ENCODE data around the gene MAMSTR.

Gene MAMSTR

DNA sequence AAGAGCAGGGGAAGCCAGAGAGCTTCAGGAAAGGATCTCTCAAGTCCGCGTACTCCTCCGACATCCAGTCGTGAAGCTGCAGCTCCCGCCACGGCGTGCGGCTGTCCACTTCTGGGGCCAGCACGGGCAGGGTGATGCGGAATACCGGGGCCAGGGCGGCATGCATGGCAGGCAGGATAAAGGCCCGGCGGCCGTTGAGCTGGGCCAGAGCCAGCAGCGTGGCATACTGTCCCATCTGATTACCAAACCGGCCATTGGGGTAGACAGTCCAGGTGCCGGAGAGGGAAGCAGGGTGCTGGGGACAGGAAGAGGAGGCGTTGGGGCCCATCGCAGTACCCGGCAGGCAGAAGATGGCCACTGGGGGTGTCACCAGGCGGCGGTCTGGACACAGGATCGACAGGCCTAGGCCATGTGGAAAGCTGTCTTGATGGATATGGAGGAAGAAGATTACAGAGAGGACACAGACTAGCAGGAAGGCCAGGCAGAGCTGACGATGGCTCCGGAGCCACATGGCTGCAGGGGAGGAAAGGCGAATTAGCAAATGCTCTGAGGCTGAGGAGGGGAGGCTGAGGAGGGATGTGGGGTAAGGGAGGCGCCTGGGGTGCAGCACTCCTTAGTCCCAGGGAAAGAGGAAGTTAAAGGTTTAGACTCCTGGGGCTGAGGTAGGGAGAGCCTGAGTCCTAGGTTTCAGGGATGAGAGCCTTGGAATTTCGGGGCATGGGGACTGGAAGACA, 31.4 kb upstream of the MAMSTR start:
- TF ChIP-seq, protein P1, sequence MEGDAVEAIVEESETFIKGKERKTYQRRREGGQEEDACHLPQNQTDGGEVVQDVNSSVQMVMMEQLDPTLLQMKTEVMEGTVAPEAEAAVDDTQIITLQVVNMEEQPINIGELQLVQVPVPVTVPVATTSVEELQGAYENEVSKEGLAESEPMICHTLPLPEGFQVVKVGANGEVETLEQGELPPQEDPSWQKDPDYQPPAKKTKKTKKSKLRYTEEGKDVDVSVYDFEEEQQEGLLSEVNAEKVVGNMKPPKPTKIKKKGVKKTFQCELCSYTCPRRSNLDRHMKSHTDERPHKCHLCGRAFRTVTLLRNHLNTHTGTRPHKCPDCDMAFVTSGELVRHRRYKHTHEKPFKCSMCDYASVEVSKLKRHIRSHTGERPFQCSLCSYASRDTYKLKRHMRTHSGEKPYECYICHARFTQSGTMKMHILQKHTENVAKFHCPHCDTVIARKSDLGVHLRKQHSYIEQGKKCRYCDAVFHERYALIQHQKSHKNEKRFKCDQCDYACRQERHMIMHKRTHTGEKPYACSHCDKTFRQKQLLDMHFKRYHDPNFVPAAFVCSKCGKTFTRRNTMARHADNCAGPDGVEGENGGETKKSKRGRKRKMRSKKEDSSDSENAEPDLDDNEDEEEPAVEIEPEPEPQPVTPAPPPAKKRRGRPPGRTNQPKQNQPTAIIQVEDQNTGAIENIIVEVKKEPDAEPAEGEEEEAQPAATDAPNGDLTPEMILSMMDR (IDR thresholded peaks at IDR 0.05; ENCODE audit: borderline replicate concordance, control extremely low read depth, extremely low read depth, insufficient read depth, missing control alignments), result no peak
- in situ Hi-C loops (cut with MboI; ENCODE audit: low sequenced_read_pairs, unreplicated experiment), result no loop called here
- no peak for DNase-seq (ENCODE audit: low spot score)

DNA sequence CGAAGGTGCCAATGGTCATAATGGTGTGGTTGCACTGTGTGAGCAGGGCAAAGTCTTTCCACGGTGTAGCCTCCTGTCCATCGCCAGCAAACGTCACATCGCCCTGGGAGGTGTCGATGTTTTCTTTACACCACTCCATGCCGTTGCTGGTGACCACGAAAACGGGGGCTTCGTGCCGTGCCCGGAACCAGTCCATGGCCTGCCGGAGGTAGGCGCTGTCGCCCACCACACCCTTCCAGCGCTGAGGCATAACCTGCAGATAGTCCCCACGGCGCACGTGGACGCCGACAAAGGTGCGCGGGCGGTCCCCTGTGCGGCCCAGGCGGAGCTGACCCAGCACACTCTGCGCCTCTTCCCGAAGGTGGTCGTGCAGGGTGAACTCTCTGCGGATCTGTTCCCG, 30.8 kb upstream of the MAMSTR start:
- TF ChIP-seq, protein P1 (IDR thresholded peaks at IDR 0.05; ENCODE audit: borderline replicate concordance, control extremely low read depth, extremely low read depth, insufficient read depth, missing control alignments), result no peak
- no peak for DNase-seq (ENCODE audit: low spot score)
- in situ Hi-C loops (cut with MboI; ENCODE audit: low sequenced_read_pairs, unreplicated experiment), result no loop called here

DNA sequence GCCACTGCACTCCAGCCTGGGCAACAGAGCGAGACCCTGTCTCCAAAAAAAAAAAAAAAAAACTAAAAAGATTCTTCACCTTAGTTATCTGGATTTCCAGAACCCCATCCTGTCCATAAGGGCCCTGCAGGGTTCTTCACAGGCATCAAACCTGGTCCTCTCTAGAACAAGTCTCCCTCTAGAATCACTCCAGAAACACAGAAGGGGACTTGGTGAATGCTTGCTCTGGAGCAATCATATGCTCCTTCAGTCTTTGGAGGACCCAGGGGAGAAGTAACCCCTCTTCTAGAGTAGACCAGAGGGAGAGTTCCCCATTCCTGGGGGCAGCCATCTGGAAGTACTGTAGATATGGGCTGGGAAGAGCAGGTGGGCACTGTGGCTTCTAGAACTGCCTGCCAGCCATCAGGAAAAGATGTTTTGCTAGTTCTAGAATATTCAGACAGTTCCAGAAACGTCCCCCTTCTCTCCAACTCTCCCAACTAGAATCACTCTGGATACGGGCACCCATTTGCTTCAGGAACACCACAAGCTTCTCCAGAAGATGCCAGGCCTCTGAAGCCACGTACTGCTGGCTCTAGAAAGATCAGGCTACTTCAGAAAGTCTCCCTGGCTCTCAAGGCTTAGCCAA, 30.2 kb upstream of the MAMSTR start:
- in situ Hi-C loops (cut with MboI; ENCODE audit: low sequenced_read_pairs, unreplicated experiment), result no loop called here
- no peak for DNase-seq (ENCODE audit: low spot score)
- TF ChIP-seq, protein P1 (IDR thresholded peaks at IDR 0.05; ENCODE audit: borderline replicate concordance, control extremely low read depth, extremely low read depth, insufficient read depth, missing control alignments), result no peak

DNA sequence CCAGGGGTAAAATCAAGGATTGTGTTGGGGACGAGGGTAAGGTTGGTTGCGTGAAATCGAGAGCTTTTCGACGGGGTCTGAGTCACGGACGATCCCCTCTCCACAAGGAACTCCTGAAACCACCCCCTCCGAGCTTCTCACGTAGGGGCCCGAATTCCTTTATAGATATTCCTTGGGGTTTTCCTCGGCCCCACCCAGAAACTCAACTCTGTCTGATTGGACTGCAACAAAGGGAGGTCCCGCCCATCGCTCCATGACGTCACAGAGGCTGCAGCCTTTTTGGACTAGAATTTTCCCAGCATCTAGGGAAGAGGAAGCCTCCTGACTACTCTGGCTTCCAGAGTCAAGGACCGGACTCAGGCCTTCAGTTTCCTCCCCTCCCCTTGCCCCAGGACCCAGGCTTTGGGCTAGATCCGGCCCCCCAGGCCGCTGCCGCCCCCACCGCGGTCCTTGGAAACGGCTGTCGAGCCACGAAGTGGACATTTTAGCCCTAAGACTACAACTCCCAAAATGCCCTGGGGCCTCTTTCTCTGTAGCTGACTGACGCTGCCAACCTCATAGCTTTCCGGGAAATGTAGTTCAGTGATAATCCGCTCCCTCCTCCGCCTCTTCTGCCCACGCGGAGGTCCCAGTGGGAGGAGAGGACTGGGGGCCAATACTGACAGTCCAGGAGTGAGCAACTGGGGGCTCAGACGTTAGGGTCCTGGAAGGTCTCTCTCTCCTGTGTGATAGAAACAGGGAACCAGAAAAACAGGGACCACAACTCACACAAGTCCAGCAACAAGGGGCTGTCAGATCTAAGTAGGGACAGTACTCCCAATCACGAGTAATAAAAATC, 27.4 kb upstream of the MAMSTR start, which contains the start of gene IZUMO1:
IZUMO1 (minus strand) TSS at position 172 of the 838 bp plus-strand sequence. CDS start 1,050 bp downstream, outside the sequence.
- peak; percentile 84 for DNase-seq (ENCODE audit: low spot score)
- in situ Hi-C loops (cut with MboI; ENCODE audit: low sequenced_read_pairs, unreplicated experiment), result no loop called here
- TF ChIP-seq, protein P1 (IDR thresholded peaks at IDR 0.05; ENCODE audit: borderline replicate concordance, control extremely low read depth, extremely low read depth, insufficient read depth, missing control alignments), result no peak

DNA sequence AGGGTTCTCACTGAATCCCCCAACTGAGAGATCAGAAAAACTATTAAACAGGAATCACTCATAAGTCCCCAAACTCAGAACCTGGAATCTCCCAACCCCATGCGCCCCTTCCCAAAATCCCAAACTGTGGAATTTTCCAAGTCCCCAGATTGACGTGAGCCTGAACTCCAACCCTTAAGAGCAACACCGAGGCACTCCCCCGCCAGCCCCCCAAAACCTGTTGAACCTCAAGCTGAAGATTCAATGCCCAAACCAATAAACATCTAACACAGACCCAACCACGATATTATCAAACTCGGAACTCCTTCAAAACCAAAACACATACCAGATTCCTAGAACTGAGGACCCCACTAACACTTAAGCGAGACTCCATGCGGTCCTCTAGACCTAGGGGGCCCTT, 26.6 kb upstream of the MAMSTR start:
- in situ Hi-C loops (cut with MboI; ENCODE audit: low sequenced_read_pairs, unreplicated experiment), result no loop called here
- TF ChIP-seq, protein P1 (IDR thresholded peaks at IDR 0.05; ENCODE audit: borderline replicate concordance, control extremely low read depth, extremely low read depth, insufficient read depth, missing control alignments), result no peak
- DNase-seq (ENCODE audit: low spot score), result no peak

DNA sequence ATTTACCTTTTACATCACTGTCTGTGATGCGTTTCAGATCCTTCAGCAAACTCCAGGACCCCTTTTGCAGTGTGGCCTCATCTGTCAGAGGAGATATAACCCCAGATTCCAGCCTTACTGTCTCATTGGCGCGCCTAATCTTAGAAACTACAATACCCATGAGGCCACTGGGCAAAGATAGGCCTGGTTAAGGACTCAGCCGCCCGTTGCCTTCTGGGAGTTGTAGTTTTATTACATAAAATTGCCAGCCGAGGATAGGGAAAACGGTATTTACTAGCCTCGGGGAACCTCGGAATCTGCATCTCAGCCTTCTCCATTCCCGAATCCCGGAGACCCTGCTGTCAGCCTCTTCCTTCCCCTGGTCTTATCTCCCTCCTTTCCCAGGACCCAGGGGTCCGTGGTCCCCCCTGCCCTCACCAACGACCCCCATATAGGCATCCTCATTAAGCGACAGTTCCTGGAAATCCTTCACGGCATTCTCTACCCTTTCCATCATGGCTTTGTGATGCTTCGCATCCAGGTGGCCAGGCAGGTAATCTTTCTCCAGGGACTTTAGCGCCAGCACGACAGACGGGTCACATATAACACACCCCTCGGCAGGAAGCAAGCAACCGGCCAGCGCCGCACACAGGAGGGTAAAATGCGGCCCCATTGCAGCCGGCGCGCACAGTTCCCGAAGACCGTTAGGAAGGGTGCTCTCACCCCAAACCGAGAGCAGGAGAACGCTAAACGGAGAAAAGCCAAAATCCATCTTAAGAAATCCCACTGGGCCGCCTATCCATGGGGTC, 25.9 kb upstream of the MAMSTR start:
- in situ Hi-C loops (cut with MboI; ENCODE audit: low sequenced_read_pairs, unreplicated experiment), result no loop called here
- TF ChIP-seq, protein P1 (IDR thresholded peaks at IDR 0.05; ENCODE audit: borderline replicate concordance, control extremely low read depth, extremely low read depth, insufficient read depth, missing control alignments), result no peak
- DNase-seq (ENCODE audit: low spot score), result peak; percentile 77

Measured in GM13976 (cell line).